Retinal pigment epithelial cell (primary cell): ENCODE results near the gene PRTG.
A peak's percentile ranks its signal among the peaks of the same experiment; 100 is the strongest.

ENCODE experiments used
- DNase-seq: peaks from one replicate; pipeline ENCODE4 v3.0.0-alpha.2; 2010; ENCODE audit warnings: low read depth
- H3K4me3 ChIP-seq: 2 replicates; pipeline ENCODE4 v1.5.1; 2011; ENCODE audit warnings: mild to moderate bottlenecking, low read length, control low read depth, moderate library complexity
- TF ChIP-seq, protein P1 (sequence below): conservative IDR thresholded peaks from 2 replicates; pipeline ENCODE4 v1.5.1; 2011; ENCODE audit warnings: low read depth, low read length, control low read depth, inconsistent platforms

The PRTG gene

DNA sequence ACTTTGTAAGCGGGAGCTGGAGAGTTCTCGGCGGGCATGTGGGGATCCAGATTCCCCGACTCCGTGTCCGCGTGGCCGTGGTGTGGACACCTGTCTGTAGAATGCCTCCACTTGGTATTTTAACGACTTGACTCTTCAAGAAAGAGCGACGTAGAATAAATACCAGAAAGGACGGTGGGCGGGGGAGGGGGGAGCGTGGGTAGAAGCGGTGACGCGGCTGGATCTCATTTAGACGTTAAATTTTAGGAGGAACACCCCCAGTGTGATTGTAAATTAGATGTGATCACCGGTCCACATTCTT, 154.2 kb downstream of the PRTG start:
- no peak for DNase-seq
- TF ChIP-seq, protein P1, sequence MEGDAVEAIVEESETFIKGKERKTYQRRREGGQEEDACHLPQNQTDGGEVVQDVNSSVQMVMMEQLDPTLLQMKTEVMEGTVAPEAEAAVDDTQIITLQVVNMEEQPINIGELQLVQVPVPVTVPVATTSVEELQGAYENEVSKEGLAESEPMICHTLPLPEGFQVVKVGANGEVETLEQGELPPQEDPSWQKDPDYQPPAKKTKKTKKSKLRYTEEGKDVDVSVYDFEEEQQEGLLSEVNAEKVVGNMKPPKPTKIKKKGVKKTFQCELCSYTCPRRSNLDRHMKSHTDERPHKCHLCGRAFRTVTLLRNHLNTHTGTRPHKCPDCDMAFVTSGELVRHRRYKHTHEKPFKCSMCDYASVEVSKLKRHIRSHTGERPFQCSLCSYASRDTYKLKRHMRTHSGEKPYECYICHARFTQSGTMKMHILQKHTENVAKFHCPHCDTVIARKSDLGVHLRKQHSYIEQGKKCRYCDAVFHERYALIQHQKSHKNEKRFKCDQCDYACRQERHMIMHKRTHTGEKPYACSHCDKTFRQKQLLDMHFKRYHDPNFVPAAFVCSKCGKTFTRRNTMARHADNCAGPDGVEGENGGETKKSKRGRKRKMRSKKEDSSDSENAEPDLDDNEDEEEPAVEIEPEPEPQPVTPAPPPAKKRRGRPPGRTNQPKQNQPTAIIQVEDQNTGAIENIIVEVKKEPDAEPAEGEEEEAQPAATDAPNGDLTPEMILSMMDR: no peak
- peak overlapping the region; percentile 53 for H3K4me3 ChIP-seq

DNA sequence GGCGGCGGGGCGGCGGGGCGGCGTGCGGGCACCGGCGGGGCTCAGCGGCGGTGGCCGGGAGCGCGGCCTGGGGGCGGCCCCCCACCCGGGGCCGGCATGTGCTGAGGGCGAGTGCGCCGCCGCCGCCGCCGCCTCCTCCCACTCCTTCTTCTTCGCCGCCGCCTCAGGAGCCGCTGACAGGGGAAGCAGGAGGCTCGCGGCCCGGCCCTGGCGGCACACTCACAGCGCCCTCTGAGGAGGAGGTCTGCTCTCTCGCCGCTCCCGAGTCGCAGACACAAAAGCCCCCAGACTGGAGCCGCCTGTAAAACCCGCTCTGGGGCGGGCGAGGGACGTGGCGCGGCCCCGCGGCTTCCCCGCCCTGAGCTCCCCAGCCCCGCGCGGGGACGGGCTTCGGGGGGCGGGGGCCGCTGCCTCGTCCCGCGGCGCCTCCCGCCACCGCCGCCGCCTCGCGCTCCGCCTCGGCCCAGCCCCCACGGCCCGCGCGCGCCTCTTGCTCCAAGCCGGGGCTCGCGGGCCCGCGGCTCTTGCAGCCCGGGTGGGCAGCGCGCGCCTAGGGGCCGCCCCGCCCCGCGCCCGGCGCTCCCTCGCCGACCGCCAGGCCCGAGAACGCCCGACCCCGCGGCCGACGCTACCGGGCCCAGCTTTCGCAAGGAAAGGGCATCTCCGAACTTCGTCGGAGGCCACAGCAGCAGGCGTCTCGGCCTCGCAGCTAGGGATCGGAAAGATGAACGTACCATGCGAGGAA, 154.7 kb downstream of the PRTG start, which contains the start of gene PYGO1:
PYGO1 (minus strand) TSS at position 276 of the 745 bp plus-strand sequence. CDS start 462 bp downstream, outside the sequence.
- peak within 1 kb of the TSS; percentile 72 for H3K4me3 ChIP-seq
- no peak for DNase-seq
- TF ChIP-seq, protein P1: no peak

DNA sequence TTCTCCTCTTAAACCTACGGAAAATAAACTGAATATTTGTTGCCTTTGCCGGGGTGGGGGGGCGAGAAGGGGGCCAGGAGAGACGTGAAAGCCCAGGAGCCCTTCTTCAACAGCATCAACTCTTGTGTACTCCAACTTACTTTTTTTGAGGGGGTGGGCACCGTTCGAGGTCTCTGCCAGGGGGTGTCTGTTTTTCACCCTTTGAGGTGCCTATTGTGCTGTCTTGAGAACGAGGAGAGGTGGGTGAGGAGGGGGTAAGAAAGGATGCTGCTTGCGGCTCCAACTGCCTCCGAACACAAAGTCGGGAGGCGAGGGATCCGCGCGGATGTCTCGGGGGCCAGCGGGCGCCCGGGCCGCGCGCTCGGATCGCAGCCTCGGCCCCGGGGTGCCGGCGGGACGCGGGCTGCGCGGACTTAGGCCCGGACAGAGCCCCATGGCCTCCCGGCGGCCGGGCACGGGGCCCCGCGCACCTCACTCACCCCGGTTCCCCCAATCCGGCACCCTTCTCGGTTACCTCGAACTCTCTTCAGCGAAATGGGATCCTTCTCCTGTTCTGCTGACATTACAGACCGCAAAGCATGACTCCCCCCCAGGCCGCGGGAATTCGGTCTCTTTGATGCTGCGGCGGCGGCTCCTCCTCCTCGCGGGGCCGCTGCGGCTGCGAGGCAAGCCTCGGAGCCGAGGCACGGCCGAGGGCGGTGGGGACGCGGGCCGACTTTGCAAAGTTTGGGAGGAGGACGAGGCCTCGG, 155.5 kb downstream of the PRTG start:
- TF ChIP-seq, protein P1: no peak
- DNase-seq: no peak
- peak overlapping the region; percentile 72 for H3K4me3 ChIP-seq

DNA sequence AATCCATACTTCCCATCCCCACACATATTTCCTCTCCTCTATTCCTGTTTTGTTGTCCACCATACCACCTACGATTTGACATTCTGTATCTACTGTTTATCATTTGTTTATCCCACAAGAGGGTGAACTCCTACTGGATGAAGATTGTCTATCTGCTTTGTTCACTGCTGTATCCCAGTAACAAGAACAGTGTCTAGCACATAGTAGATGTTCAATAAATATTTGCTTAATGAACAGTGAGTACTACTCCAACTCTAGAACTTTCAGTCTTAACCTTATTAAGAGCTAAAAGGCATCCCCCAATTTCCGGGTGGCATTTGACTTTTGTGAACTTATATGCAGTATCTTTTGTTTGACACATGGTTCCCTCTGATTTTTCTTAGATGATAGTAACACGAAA, 156.1 kb downstream of the PRTG start:
- TF ChIP-seq, protein P1: no peak
- no peak for DNase-seq
- peak overlapping the region; percentile 72 for H3K4me3 ChIP-seq

DNA sequence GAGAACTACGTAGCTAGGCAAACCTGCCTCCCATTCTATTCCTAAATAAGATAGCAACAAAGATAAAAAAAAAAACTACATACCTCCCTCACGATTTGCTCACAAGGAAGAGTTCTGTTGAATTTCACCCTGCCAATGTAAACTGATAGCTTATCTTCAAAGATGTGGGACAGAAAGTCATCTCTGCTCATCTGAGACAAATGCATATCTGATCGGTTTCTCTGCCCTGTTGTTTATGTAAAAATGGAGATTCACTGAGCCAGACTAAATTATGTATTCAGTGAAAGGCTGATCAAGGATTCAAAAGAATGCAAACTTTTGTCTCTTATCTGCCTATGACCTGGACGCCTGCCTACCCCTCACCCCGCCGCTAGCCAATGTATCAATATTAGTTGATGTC, 166.0 kb downstream of the PRTG start:
- H3K4me3 ChIP-seq: no peak overlapping the region
- no peak for DNase-seq
- TF ChIP-seq, protein P1: no peak

DNA sequence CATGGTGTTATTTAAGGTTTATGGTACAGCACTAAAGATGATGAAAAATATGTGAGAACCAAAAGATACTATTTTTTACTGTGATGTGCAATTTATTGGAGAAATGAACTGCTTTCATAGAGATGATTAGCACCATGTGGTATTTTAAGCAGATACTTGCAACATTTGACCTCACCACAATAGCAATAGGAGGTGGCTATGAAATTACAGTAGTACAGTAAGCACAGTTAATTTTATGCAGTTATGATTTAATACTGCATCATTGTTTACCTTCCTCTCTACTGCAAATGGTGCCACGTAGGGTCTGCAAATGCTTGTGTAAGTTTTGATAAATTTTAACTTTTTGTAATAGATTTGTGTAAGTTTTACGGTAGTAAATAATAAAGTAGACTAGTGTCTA, 168.9 kb downstream of the PRTG start:
- no peak for DNase-seq
- TF ChIP-seq, protein P1: no peak
- no peak overlapping the region for H3K4me3 ChIP-seq

DNA sequence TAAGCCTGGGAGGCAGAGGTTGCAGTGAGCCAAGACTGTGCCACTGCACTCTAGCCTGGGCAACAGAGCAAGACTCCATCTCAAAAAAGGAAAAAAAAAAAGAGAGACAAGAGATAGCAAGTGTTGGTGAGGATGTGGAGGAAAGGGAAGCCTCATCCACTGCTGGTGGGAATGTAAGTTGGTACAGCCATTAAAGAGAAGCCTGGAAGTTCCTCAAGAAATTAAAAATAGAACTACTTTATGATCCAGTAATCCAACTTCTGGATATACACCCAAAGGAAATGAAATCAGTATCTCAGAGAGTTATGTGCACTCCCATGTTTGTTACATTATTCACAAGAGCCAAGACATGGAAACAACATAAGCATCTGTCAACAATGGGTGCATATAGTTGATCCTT, 169.7 kb downstream of the PRTG start:
- TF ChIP-seq, protein P1: no peak
- no peak for DNase-seq
- H3K4me3 ChIP-seq: no peak overlapping the region
